ENCODE measurements around the gene SYT7. TPM values are rescaled to one million over a fixed set of nuclear protein-coding genes. Genes with fewer than 3 reads are reported as not detected.
A peak's percentile ranks its signal among the peaks of the same experiment; 100 is the strongest.

SYT7 gene
- total RNA-seq, 3 donors from 2014 or later (not counting 1 experiment from before 2014, with no cell fraction given): 0.07 TPM; not detected in 2

DNA sequence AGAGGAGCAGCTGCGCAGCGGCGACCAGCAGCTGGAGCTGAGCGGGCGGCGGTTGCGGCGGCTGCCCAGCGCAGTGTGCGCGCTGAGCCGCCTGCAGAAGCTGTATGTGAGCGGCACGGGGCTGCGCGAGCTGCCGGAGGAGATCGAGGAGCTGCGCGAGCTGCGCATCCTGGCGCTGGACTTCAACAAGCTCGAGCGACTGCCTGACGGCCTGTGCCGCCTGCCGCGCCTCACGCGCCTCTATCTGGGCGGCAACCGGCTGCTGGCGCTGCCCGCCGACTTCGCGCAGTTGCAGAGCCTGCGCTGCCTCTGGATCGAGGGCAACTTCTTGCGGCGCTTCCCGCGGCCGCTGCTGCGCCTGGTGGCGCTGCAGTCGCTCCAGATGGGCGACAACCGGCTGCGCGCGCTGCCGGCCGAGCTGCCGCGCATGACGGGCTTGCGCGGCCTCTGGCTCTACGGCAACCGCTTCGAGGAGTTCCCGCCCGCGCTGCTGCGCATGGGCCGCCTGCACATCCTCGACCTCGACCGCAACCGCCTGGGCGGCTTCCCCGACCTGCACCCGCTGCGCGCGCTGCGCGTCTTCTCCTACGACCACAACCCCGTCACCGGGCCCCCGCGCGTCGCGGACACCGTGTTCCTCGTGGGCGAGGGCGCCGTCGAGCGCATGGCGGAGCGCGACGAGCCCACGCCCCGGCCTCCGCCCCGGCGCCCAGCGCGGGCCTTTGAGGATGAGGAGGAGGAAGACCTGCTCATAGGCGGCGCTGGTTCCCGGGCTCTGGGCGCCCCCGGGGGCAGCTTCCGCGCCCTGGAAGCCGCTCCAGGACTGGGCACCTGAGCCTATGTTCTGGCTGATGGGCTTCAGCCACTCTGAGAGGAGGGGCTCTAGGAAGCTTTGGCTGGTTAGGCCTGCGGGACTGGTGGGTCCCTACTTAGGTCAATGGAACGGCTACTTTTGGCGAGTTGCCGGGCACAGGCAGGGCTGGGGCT lies 71.5 kb downstream of the SYT7 start:
- DNase-seq (peak; percentile 22 to 74), ATAC-seq (peak; percentile 57 to 83 (median 78))
- intact Hi-C loops (cut with micrococcal nuclease): no loop called here
- TF ChIP-seq, protein P1, sequence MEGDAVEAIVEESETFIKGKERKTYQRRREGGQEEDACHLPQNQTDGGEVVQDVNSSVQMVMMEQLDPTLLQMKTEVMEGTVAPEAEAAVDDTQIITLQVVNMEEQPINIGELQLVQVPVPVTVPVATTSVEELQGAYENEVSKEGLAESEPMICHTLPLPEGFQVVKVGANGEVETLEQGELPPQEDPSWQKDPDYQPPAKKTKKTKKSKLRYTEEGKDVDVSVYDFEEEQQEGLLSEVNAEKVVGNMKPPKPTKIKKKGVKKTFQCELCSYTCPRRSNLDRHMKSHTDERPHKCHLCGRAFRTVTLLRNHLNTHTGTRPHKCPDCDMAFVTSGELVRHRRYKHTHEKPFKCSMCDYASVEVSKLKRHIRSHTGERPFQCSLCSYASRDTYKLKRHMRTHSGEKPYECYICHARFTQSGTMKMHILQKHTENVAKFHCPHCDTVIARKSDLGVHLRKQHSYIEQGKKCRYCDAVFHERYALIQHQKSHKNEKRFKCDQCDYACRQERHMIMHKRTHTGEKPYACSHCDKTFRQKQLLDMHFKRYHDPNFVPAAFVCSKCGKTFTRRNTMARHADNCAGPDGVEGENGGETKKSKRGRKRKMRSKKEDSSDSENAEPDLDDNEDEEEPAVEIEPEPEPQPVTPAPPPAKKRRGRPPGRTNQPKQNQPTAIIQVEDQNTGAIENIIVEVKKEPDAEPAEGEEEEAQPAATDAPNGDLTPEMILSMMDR (IDR thresholded peaks at IDR 0.05): peak; percentile 14
- Mint-ChIP-seq H3K4me3 (peak overlapping the region; percentile 21), H3K36me3 (no peaks in the 10 kb centered on the region), H3K27ac (no peak overlapping the region), H3K4me1 (peaks cover 5% of the 10 kb centered on the region in 2 donors), H3K27me3 (ENCODE audit: low read depth in 2 of 2) (peaks cover 26 to 37% of the 10 kb centered on the region in 2 donors), H3K9me3 (no peaks in the 10 kb centered on the region)
- H3K4me1 ChIP-seq (ENCODE audit: control insufficient read depth, insufficient read depth, low read length): peaks cover 9% of the 10 kb centered on the region
- peaks cover 15% of the 10 kb centered on the region for H3K27me3 ChIP-seq (ENCODE audit: control insufficient read depth, insufficient read depth, low read length)
- no peak overlapping the region for H3K27ac ChIP-seq (ENCODE audit: low read length)
- no peaks in the 10 kb centered on the region for H3K36me3 ChIP-seq (ENCODE audit: control insufficient read depth, insufficient read depth, low read length)
- 4% methylated on average over 117 of the region's 117 CpGs for WGBS (ENCODE audit: insufficient coverage)
- H3K4me3 ChIP-seq (ENCODE audit: low read length): no peak overlapping the region
- no peaks in the 10 kb centered on the region for H3K9me3 ChIP-seq (ENCODE audit: control insufficient read depth, insufficient read depth, low read length)

DNA sequence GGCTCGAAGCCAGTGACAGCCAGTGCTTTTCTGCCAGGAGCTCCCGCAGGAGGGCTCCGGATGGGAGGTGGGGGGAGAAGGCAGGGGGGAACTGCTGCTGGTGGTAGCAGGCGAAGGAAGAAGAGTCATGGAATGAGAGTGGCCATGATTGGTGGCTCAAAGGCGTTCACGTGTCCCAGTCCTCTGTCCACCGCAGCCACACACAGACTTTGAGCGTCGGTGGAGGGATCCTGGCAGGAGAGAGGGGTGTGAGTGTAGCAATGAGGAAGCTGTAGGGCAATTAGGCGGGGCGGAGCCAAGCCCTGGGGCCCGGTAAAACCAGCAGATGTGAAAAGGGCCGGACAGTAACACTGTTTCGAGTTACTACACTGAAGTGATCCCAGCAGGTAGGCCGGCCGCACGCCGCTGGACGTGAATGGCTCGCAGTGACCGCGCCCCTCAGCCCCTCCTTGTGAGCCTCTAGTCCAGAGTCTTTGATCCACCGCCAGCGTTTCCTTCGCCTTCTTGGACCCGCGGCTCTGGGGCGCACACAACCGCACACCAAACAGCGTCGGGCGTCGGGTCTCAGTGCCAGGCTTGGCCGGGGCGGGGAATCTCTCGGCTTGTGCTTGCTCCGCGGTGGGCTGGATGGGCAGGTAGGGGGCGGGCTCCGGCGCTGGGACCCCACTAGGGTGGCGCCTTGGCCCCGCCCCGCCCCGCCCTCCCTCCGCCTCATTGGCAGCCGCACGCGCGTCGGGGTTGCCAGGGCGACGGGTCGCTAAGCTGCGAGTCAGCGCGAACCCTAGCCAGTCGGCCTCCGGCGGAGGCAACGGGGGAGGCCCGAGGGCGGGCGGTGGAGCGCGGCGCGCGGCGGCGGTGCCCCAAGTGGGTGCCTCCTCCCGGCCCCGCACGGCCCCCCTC lies 72.7 kb downstream of the SYT7 start, which contains the start of gene LRRC10B:
Gene LRRC10B (plus strand): TSS at position 788 of the 900 bp plus-strand sequence. CDS start 250 bp downstream, outside the sequence.
- intact Hi-C loops (cut with micrococcal nuclease): no loop called here
- DNase-seq (peak in 1 of 2 donors; percentile 33), ATAC-seq (peak in 2 of 3 donors; percentile 11 to 28)
- Mint-ChIP-seq H3K9me3 (no peaks in the 10 kb centered on the region), H3K36me3 (no peaks in the 10 kb centered on the region), H3K4me3 (peak within 1 kb of the TSS; percentile 55), H3K27me3 (ENCODE audit: low read depth in 2 of 2) (peaks cover 29 to 37% of the 10 kb centered on the region in 2 donors), H3K4me1 (peaks cover 5% of the 10 kb centered on the region in 2 donors), H3K27ac (no peak within 1 kb of the TSS)
- H3K27ac ChIP-seq (ENCODE audit: low read length): no peak within 1 kb of the TSS
- H3K9me3 ChIP-seq (ENCODE audit: control insufficient read depth, insufficient read depth, low read length): no peaks in the 10 kb centered on the region
- no peak within 1 kb of the TSS for H3K4me3 ChIP-seq (ENCODE audit: low read length)
- H3K36me3 ChIP-seq (ENCODE audit: control insufficient read depth, insufficient read depth, low read length): no peaks in the 10 kb centered on the region
- TF ChIP-seq, protein P1 (IDR thresholded peaks at IDR 0.05): no peak
- WGBS (ENCODE audit: insufficient coverage): 2% methylated on average over 74 of the region's 74 CpGs
- peaks cover 9% of the 10 kb centered on the region for H3K4me1 ChIP-seq (ENCODE audit: control insufficient read depth, insufficient read depth, low read length)
- H3K27me3 ChIP-seq (ENCODE audit: control insufficient read depth, insufficient read depth, low read length): peaks cover 15% of the 10 kb centered on the region

DNA sequence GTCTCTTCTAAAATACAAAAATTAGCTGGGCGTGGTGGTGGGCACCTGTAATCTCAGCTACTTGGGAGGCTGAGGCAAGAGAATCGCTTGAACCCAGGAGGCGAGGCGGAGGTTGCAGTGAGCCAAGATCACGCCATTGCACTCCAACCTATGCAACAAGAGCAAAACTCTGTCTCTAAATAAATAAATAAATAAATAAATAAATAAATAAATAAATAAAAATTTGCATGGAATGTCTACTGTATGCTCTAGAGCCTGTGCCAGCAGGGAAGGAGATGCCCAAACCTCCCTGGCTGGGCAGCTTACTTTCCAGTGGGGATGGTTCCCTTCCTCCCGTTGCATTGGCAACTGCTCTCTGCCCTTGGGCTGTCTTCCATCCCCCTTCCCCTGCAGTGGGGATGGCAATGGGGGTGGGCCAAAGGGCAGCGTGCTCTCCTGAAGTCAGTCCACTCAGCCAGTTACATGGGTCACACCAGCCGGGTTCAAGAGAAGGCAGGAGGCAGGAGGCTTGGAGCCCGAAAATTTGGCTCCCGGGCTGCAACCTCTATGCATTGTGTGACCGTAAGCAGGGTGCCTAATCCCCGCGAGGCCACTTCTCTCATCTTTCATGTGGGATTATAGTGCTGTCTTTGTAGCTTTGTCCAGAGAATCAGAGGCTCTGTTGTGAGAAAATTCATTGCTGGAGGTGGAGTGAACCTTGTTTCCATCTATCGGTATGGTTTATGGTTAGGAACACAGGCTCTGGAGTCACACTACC lies 73.7 kb downstream of the SYT7 start:
- intact Hi-C loops (cut with micrococcal nuclease): no loop called here
- 74% methylated on average over 13 of the region's 14 CpGs for WGBS (ENCODE audit: insufficient coverage)

More for the DNA sequence above, 73.7 kb downstream of the SYT7 start:
- Mint-ChIP-seq H3K9me3 (no peaks in the 10 kb centered on the region), H3K4me3 (no peak overlapping the region), H3K27ac (no peak overlapping the region), H3K4me1 (peaks cover 5% of the 10 kb centered on the region in 2 donors), H3K27me3 (ENCODE audit: low read depth in 2 of 2) (peaks cover 27 to 37% of the 10 kb centered on the region in 2 donors), H3K36me3 (no peaks in the 10 kb centered on the region)
- Histone ChIP-seq H3K4me1 (ENCODE audit: control insufficient read depth, insufficient read depth, low read length) (peaks cover 9% of the 10 kb centered on the region), H3K27me3 (ENCODE audit: control insufficient read depth, insufficient read depth, low read length) (peaks cover 15% of the 10 kb centered on the region), H3K4me3 (ENCODE audit: low read length) (no peak overlapping the region), H3K27ac (ENCODE audit: low read length) (no peak overlapping the region), H3K9me3 (ENCODE audit: control insufficient read depth, insufficient read depth, low read length) (no peaks in the 10 kb centered on the region), H3K36me3 (ENCODE audit: control insufficient read depth, insufficient read depth, low read length) (no peaks in the 10 kb centered on the region)
- ATAC-seq: no peak
- TF ChIP-seq, protein P1 (IDR thresholded peaks at IDR 0.05): no peak
- no peak for DNase-seq

Data from natural killer cell (primary cell).